Nephron progenitor cell (in vitro differentiated cells): ENCODE measurements around the gene TMEM98.
A peak's percentile ranks its signal among the peaks of the same experiment; 100 is the strongest.
"Not testable (repeated sequence)": the region's sequence is repeated elsewhere in the genome, so short reads cannot be mapped to it uniquely, and the experiment has no call there.

Source experiments
- DNase-seq: peaks from one replicate; pipeline ENCODE4 v3.0.0; 2021
- H3K27ac Mint-ChIP-seq: 2 replicates; pipeline ENCODE4 v1.8.0; 2021; ENCODE audit warnings: mild to moderate bottlenecking, moderate library complexity, mixed read lengths
- H3K27me3 Mint-ChIP-seq: 2 replicates; pipeline ENCODE4 v1.8.0; 2021; ENCODE audit warnings: mild to moderate bottlenecking, low read depth, mixed read lengths; ENCODE audit not compliant: poor library complexity
- H3K36me3 Mint-ChIP-seq: 2 replicates; pipeline ENCODE4 v1.8.0; 2021; ENCODE audit warnings: low read depth, mixed read lengths
- H3K4me1 Mint-ChIP-seq: 2 replicates; pipeline ENCODE4 v1.8.0; 2021; ENCODE audit warnings: mixed read lengths
- H3K4me3 Mint-ChIP-seq: 2 replicates; pipeline ENCODE4 v1.8.0; 2021; ENCODE audit warnings: mild to moderate bottlenecking, moderate library complexity, mixed read lengths
- H3K9me3 Mint-ChIP-seq: 2 replicates; pipeline ENCODE4 v1.8.0; 2021; ENCODE audit warnings: mild to moderate bottlenecking, moderate library complexity, mixed read lengths
- CTCF ChIP-seq: fragments of 200-600 bp; sonication (generic); IDR thresholded peaks from 2 replicates; pipeline ENCODE4 v1.5.0; 2021; ENCODE audit warnings: antibody characterized with exemption

TMEM98 gene

GRCh38 chr17:32947736-32948135, 19.8 kb downstream of the TMEM98 start:
- Mint-ChIP-seq H3K9me3 (no peaks in the 10 kb centered on the region), H3K27ac (no peak overlapping the region), H3K36me3 (peaks cover 22% of the 10 kb centered on the region), H3K4me1 (peaks cover 37% of the 10 kb centered on the region), H3K27me3 (peaks cover 11% of the 10 kb centered on the region), H3K4me3 (no peak overlapping the region)
- no peak for TF ChIP-seq CTCF
- no peak for DNase-seq

- Mint-ChIP-seq H3K27me3 (peaks cover 11% of the 10 kb centered on the region), H3K4me3 (no peak overlapping the region), H3K4me1 (peaks cover 34% of the 10 kb centered on the region), H3K9me3 (no peaks in the 10 kb centered on the region), H3K36me3 (peaks cover 11% of the 10 kb centered on the region), H3K27ac (no peak overlapping the region)
- no peak for DNase-seq
- no peak for TF ChIP-seq CTCF
Measured at GRCh38 chr17:32949181-32949580, 21.2 kb downstream of the TMEM98 start.

GRCh38 chr17:32952491-32952890, 24.5 kb downstream of the TMEM98 start:
- H3K27me3 Mint-ChIP-seq, H3K9me3 Mint-ChIP-seq, H3K4me3 Mint-ChIP-seq, H3K36me3 Mint-ChIP-seq, DNase-seq: not testable (repeated sequence)
- Mint-ChIP-seq H3K4me1 (peaks cover 19% of the 10 kb centered on the region), H3K27ac (peak overlapping the region; percentile 17)

GRCh38 chr17:32953045-32953444, 25.1 kb downstream of the TMEM98 start:
- Mint-ChIP-seq H3K27ac (no peak overlapping the region), H3K9me3 (no peaks in the 10 kb centered on the region), H3K27me3 (peaks cover 6% of the 10 kb centered on the region), H3K36me3 (no peaks in the 10 kb centered on the region), H3K4me3 (no peak overlapping the region), H3K4me1 (peaks cover 19% of the 10 kb centered on the region)
- no peak for TF ChIP-seq CTCF
- no peak for DNase-seq

GRCh38 chr17:32953857-32954256, 25.9 kb downstream of the TMEM98 start:
- Mint-ChIP-seq H3K36me3 (no peaks in the 10 kb centered on the region), H3K27ac (no peak overlapping the region), H3K27me3 (peaks cover 3% of the 10 kb centered on the region), H3K4me1 (peaks cover 14% of the 10 kb centered on the region), H3K9me3 (no peaks in the 10 kb centered on the region), H3K4me3 (no peak overlapping the region)
- no peak for TF ChIP-seq CTCF
- no peak for DNase-seq

- no peak for DNase-seq
- Mint-ChIP-seq H3K4me3 (no peak overlapping the region), H3K4me1 (peaks cover 13% of the 10 kb centered on the region), H3K36me3 (no peaks in the 10 kb centered on the region), H3K9me3 (no peaks in the 10 kb centered on the region), H3K27ac (no peak overlapping the region), H3K27me3 (peaks cover 3% of the 10 kb centered on the region)
- no peak for TF ChIP-seq CTCF
Measured at GRCh38 chr17:32954477-32954876, 26.5 kb downstream of the TMEM98 start.
